K562 (cell line): ENCODE data around the gene NSUN6. TPM values are rescaled to one million over a fixed set of nuclear protein-coding genes. Genes with fewer than 3 reads are reported as not detected.
A peak's percentile ranks its signal among the peaks of the same experiment; 100 is the strongest.

Experiments
- CCNT2 ChIP-seq: IDR thresholded peaks from 2 replicates; pipeline ENCODE4 v1.6.1; 2011; ENCODE audit warnings: borderline replicate concordance, low read depth, mild to moderate bottlenecking, moderate library complexity, mixed read lengths, low read length; ENCODE audit not compliant: insufficient read length; ENCODE audit errors: extremely low read depth
- CEBPB ChIP-seq: fragments of 450-650 bp; IDR thresholded peaks from 2 replicates; pipeline ENCODE4 v1.6.1; 2016; ENCODE audit warnings: missing genetic modification characterization, missing compliant biosample characterization
- CHD4 ChIP-seq: fragments of 200-600 bp; sonication (generic); IDR thresholded peaks from 3 replicates; pipeline ENCODE4 v1.6.1; 2012; ENCODE audit warnings: low read depth, mild to moderate bottlenecking, mixed read lengths, low read length, inconsistent platforms; ENCODE audit not compliant: insufficient read depth, insufficient replicate concordance, poor library complexity, severe bottlenecking
- E2F3 ChIP-seq: fragments of 250-450 bp; sonication (Bioruptor Pico); IDR thresholded peaks from 2 replicates; pipeline ENCODE4 v1.4.0; 2020; ENCODE audit warnings: mild to moderate bottlenecking
- ESRRA ChIP-seq: fragments of 450-650 bp; IDR thresholded peaks from 2 replicates; pipeline ENCODE4 v1.6.1; 2014; ENCODE audit warnings: low read depth, mild to moderate bottlenecking, moderate library complexity, borderline replicate concordance
- EWSR1 ChIP-seq: fragments of 450-650 bp; IDR thresholded peaks from 2 replicates; pipeline ENCODE4 v1.6.1; 2018; ENCODE audit warnings: borderline replicate concordance, mild to moderate bottlenecking, low read depth, moderate library complexity; ENCODE audit not compliant: partially characterized antibody
- NR3C1 ChIP-seq: sonication (generic); formaldehyde crosslinking; IDR thresholded peaks from 2 replicates; pipeline ENCODE4 v1.8.1; 2022; ENCODE audit warnings: missing genetic modification reagents
- POLR2H ChIP-seq: IDR thresholded peaks from 2 replicates; pipeline ENCODE4 v1.6.1; 2016; ENCODE audit warnings: missing genetic modification characterization, low read depth, mild to moderate bottlenecking, control low read depth, missing compliant biosample characterization, moderate library complexity
- RREB1 ChIP-seq: fragments of 250-450 bp; sonication (Bioruptor Pico); IDR thresholded peaks from 2 replicates; pipeline ENCODE4 v1.4.0; 2020
- SIX5 ChIP-seq, 2 experiments: IDR thresholded peaks; 2 replicates each; pipeline ENCODE4 v1.6.1; 2011; ENCODE audit warnings: low read length in 2 of 2, borderline replicate concordance in 1 of 2, low read depth in 1 of 2, mild to moderate bottlenecking in 1 of 2, moderate library complexity in 1 of 2; ENCODE audit not compliant: insufficient read depth in 1 of 2
- SMAD2 ChIP-seq: fragments of 150-350 bp; IDR thresholded peaks from 2 replicates; pipeline ENCODE4 v1.6.1; 2014; ENCODE audit warnings: low read depth, mild to moderate bottlenecking, low read length
- SRF ChIP-seq, 2 experiments: fragments of 250-450, 450-650 bp in 1 of 2; sonication (Bioruptor Pico) in 1 of 2; sonication (generic) in 1 of 2; formaldehyde crosslinking; IDR thresholded peaks; 2 replicates each; pipeline versions ENCODE4 v1.5.0 to v1.5.1; 2020 to 2022; ENCODE audit warnings: mild to moderate bottlenecking in 1 of 2, missing genetic modification reagents in 1 of 2
- TAF1 ChIP-seq: IDR thresholded peaks from 2 replicates; pipeline ENCODE4 v1.6.1; 2011; ENCODE audit warnings: mild to moderate bottlenecking, low read length, moderate library complexity; ENCODE audit not compliant: insufficient read depth, control insufficient read depth, severe bottlenecking; ENCODE audit errors: extremely low read depth
- TRIM28 ChIP-seq: fragments of 450-650 bp; IDR thresholded peaks from 2 replicates; pipeline ENCODE4 v1.6.1; 2017
- ZBTB8A ChIP-seq: fragments of 450-650 bp; IDR thresholded peaks from 2 replicates; pipeline ENCODE4 v1.6.1; 2018; ENCODE audit warnings: mild to moderate bottlenecking, moderate library complexity; ENCODE audit not compliant: partially characterized antibody
- ZNF217 ChIP-seq: sonication (generic); formaldehyde crosslinking; IDR thresholded peaks from 2 replicates; pipeline ENCODE4 v1.8.0; 2022; ENCODE audit warnings: mild to moderate bottlenecking, missing genetic modification reagents
- ZNF316 ChIP-seq: fragments of 450-650 bp; IDR thresholded peaks from 2 replicates; pipeline ENCODE4 v1.6.1; 2016
- ZNF644 ChIP-seq: fragments of 200-800 bp; sonication (Bioruptor generic); IDR thresholded peaks from 2 replicates; pipeline ENCODE4 v1.6.1; 2016; ENCODE audit warnings: low read depth, missing genetic modification characterization, missing compliant biosample characterization
- ZNF695 ChIP-seq: fragments of 450-650 bp; formaldehyde crosslinking; IDR thresholded peaks from 2 replicates; pipeline ENCODE4 v1.4.0; 2020; ENCODE audit warnings: mild to moderate bottlenecking, moderate library complexity
- ZNF696 ChIP-seq: fragments of 250-450 bp; sonication (Bioruptor Pico); conservative IDR thresholded peaks from 2 replicates; pipeline ENCODE4 v1.4.0; 2020; ENCODE audit warnings: mild to moderate bottlenecking, moderate library complexity
- polyA plus RNA-seq, 8 experiments: library from polyadenylated mRNA; depleted of rRNA in 4 of 8; stranded (reverse) in 5 of 8; unstranded in 3 of 8; fragments of >200 nt; fragmentation: Nextera tagmentation in 2 of 8; fragmentation: Illumina TruSeq in 1 of 8; extraction: Ambion mirVana in 2 of 8; extraction: Trizol in 1 of 8; gene quantifications; 2 replicates each; pipeline versions ENCODE4 v1.2.1 to v1.2.3, GENCODE V29; 2011 to 2014; ENCODE audit warnings: inconsistent platforms in 1 of 8, missing spikeins in 1 of 8
- total RNA-seq, 7 experiments: library from RNA; depleted of rRNA in 6 of 7; stranded (reverse); fragments of >200 nt in 6 of 7; fragmentation: Illumina TruSeq in 2 of 7; extraction: Trizol in 2 of 7; gene quantifications; 2 replicates each; pipeline versions ENCODE4 v1.2.1 to v1.2.3, GENCODE V29; 2011 to 2021; ENCODE audit warnings: low replicate concordance in 1 of 7
- TF ChIP-seq, protein P1 (sequence below): fragments of 250-450 bp; sonication (Bioruptor Pico); IDR thresholded peaks from 2 replicates; pipeline ENCODE4 v1.8.0; 2022; ENCODE audit warnings: moderate library complexity, mild to moderate bottlenecking, inconsistent platforms

Gene NSUN6
- total and polyA plus RNA-seq, 9 of the 15 experiments (the other 6 are each of a cell fraction or from before 2014, with no cell fraction given) = 12.5 to 33.1 (median 24.2) TPM

DNA sequence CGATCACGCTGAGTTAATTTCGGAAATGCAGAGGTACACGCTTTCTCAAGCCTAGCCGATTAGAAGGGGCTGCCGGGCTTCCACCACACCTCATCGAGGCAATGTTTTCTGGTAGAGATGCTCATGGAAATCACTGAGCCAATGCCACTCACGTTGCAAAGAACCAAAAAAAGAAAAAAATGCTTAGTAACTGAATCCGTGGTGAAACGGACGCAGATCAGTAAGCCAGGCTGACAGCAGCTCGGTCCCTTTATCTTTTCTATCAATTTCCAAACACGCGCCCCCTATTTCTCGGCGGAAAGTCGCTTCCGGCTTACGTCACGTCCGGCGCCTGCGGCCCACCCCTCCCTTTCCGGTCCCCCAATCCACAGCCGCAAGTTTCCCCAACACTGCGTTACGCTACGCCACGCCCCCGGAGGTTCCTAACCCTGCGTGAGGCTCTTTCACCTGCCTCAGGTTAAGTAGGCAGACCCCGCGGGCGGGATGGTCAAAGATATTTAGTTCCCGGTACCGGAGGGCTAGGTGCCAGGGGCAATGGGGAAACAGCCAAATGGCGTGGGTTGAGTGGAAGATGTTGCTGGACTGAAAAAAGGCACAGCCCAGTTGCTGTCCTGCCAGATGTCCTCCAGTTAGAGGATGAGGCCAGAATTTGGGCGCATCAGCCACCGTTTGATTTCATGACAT is at the start of gene NSUN6 (continued):
- TF ChIP-seq SRF (CRISPR knock-in tag; IDR thresholded peaks at IDR 0.05) (no peak), EWSR1 (no peak), ZBTB8A (no peak), SIX5 (IDR thresholded peaks at IDR 0.05; ENCODE audit: borderline replicate concordance in 1 of 2, insufficient read depth in 1 of 2, low read depth in 1 of 2, low read length in 2 of 2) (peak; percentile 24; a peak in 2 of 4 replicates), SMAD2 (no peak), ZNF696 (CRISPR knock-in tag) (no peak), E2F3 (CRISPR knock-in tag) (no peak), CEBPB (tag) (peak; percentile 50; the same call in 1 of the 2 replicates), POLR2H (peak; percentile 67; the same call in 1 of the 2 replicates), ZNF695 (CRISPR knock-in tag) (no peak), ZNF217 (CRISPR knock-in tag) (no peak), CHD4 (no peak), RREB1 (CRISPR knock-in tag) (no peak), TAF1 (peak; percentile 83), TRIM28 (no peak; the same call in 1 of the 2 replicates), CCNT2 (peak; percentile 59), ESRRA (0 out of 2 replicates have a peak, but pooled peaks have one; percentile 31), ZNF644 (no peak), NR3C1 (CRISPR knock-in tag) (no peak), ZNF316 (peak; percentile 58)
- TF ChIP-seq, protein P1, sequence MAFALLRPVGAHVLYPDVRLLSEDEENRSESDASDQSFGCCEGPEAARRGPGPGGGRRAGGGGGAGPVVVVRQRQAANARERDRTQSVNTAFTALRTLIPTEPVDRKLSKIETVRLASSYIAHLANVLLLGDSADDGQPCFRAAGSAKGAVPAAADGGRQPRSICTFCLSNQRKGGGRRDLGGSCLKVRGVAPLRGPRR (CRISPR knock-in tag) = no peak
